DND-41 (cell line): Measurements from ENCODE around the gene SPRYD4.

ENCODE experiments used
- ATAC-seq: fragments of 200-7000 bp; cut with Tn5 transposase; 3 replicates; pipeline ENCODE4 v1.9.1; 2021; ENCODE audit warnings: low read depth; ENCODE audit not compliant: insufficient read depth
- DNase-seq: peaks from one replicate; pipeline ENCODE4 v3.0.0-alpha.2; 2020
- H2AFZ ChIP-seq: 2 replicates; pipeline ENCODE4 v1.6.0; 2012; ENCODE audit warnings: low read depth, low read length
- H3K27ac ChIP-seq: 2 replicates; pipeline ENCODE4 v1.5.1; 2012; ENCODE audit warnings: low read length, inconsistent platforms
- H3K27me3 ChIP-seq: fragments of 200-600 bp; sonication (generic); 2 replicates; pipeline ENCODE4 v1.6.0; 2012; ENCODE audit warnings: low read length, mild to moderate bottlenecking, inconsistent platforms; ENCODE audit not compliant: insufficient read depth, poor library complexity
- H3K36me3 ChIP-seq: 2 replicates; pipeline ENCODE4 v1.5.1; 2012; ENCODE audit warnings: low read length, inconsistent platforms; ENCODE audit not compliant: insufficient read depth
- H3K4me1 ChIP-seq: 2 replicates; pipeline ENCODE4 v1.5.1; 2012; ENCODE audit warnings: mild to moderate bottlenecking, low read length; ENCODE audit not compliant: insufficient read depth
- H3K4me2 ChIP-seq: 2 replicates; pipeline ENCODE4 v1.6.0; 2012; ENCODE audit warnings: mild to moderate bottlenecking, moderate library complexity, low read length, inconsistent platforms; ENCODE audit not compliant: insufficient read depth
- H3K4me3 ChIP-seq, 2 experiments: fragments of 200-600 bp in 1 of 2; shearing (Covaris generic) in 1 of 2; 2 replicates each; pipeline ENCODE4 v1.5.1; 2012 to 2016; ENCODE audit warnings: inconsistent platforms in 2 of 2, low read length in 2 of 2, mild to moderate bottlenecking in 2 of 2, low read depth in 1 of 2, moderate library complexity in 1 of 2
- H3K79me2 ChIP-seq: 2 replicates; pipeline ENCODE4 v1.6.0; 2012; ENCODE audit warnings: low read length, inconsistent platforms; ENCODE audit not compliant: insufficient read depth
- H3K9ac ChIP-seq: 2 replicates; pipeline ENCODE4 v1.6.0; 2012; ENCODE audit warnings: low read depth, mild to moderate bottlenecking, inconsistent platforms, low read length, moderate library complexity
- H3K9me3 ChIP-seq: 2 replicates; pipeline ENCODE4 v1.5.1; 2012; ENCODE audit warnings: low read length, moderate library complexity, mild to moderate bottlenecking, inconsistent platforms; ENCODE audit not compliant: insufficient read depth, severe bottlenecking
- H4K20me1 ChIP-seq: 2 replicates; pipeline ENCODE4 v1.6.0; 2012; ENCODE audit warnings: low read length; ENCODE audit not compliant: insufficient read depth
- CTCF ChIP-seq: IDR thresholded peaks from 2 replicates; pipeline ENCODE4 v1.5.1; 2012; ENCODE audit warnings: borderline replicate concordance, low read length, moderate library complexity, mild to moderate bottlenecking; ENCODE audit not compliant: poor library complexity, severe bottlenecking; ENCODE audit errors: extremely low read depth
- EZH2 ChIP-seq: IDR thresholded peaks from 3 replicates; pipeline ENCODE4 v1.6.1; 2012; ENCODE audit warnings: borderline replicate concordance, low read depth, mild to moderate bottlenecking, moderate library complexity, low read length, inconsistent platforms; ENCODE audit not compliant: severe bottlenecking

The SPRYD4 gene

GRCh38 chr12:56474389-56474788 is 6.0 kb downstream of the SPRYD4 start:
- no peak; the same call in 2 of the 3 replicates for ATAC-seq
- no peak overlapping the region for H3K4me2 ChIP-seq
- H3K9ac ChIP-seq, result no peak overlapping the region
- TF ChIP-seq EZH2, result no peak
- TF ChIP-seq CTCF, result no peak
- no peaks in the 10 kb centered on the region for H3K27me3 ChIP-seq
- H3K4me3 ChIP-seq, result no peak overlapping the region
- peaks cover 19% of the 10 kb centered on the region for H3K4me1 ChIP-seq
- H2AFZ ChIP-seq, result no peak overlapping the region
- no peak overlapping the region for H3K27ac ChIP-seq
- peaks cover 5% of the 10 kb centered on the region; the same call in 1 of the 2 replicates for H4K20me1 ChIP-seq
- H3K79me2 ChIP-seq, result peaks cover 28% of the 10 kb centered on the region
- H3K9me3 ChIP-seq, result no peaks in the 10 kb centered on the region
- peaks cover 18% of the 10 kb centered on the region for H3K36me3 ChIP-seq
- no peak for DNase-seq

GRCh38 chr12:56476143-56476542 is 7.8 kb downstream of the SPRYD4 start:
- peaks cover 11% of the 10 kb centered on the region for H3K79me2 ChIP-seq
- no peak for DNase-seq
- no peak for ATAC-seq

GRCh38 chr12:56476972-56477432 is 8.6 kb downstream of the SPRYD4 start:
- Histone ChIP-seq H4K20me1 (peaks cover 5% of the 10 kb centered on the region; the same call in 1 of the 2 replicates), H3K79me2 (peaks cover 5% of the 10 kb centered on the region; the same call in 1 of the 2 replicates), H3K27me3 (no peaks in the 10 kb centered on the region), H2AFZ (no peak overlapping the region), H3K9me3 (no peaks in the 10 kb centered on the region), H3K4me3 (no peak overlapping the region), H3K4me2 (no peak overlapping the region), H3K4me1 (no peaks in the 10 kb centered on the region), H3K36me3 (peaks cover 8% of the 10 kb centered on the region), H3K9ac (no peak overlapping the region), H3K27ac (no peak overlapping the region)
- TF ChIP-seq CTCF (no peak), EZH2 (no peak)
- ATAC-seq, result no peak
- DNase-seq, result no peak

More at GRCh38 chr12:56476143-56476542, 7.8 kb downstream of the SPRYD4 start:
- Histone ChIP-seq H2AFZ (no peak overlapping the region), H3K4me1 (peaks cover 2% of the 10 kb centered on the region; the same call in 1 of the 2 replicates), H3K4me3 (no peak overlapping the region), H3K9me3 (no peaks in the 10 kb centered on the region), H3K27me3 (no peaks in the 10 kb centered on the region), H3K36me3 (peaks cover 16% of the 10 kb centered on the region), H3K9ac (no peak overlapping the region), H4K20me1 (peaks cover 5% of the 10 kb centered on the region; the same call in 1 of the 2 replicates), H3K4me2 (no peak overlapping the region), H3K27ac (no peak overlapping the region)
- no peak for TF ChIP-seq CTCF
- TF ChIP-seq EZH2, result no peak
